ENCODE measurements around the gene SLX9.

Gene SLX9

GRCh38 chr21:44921928-44922327 lies 17.9 kb upstream of the SLX9 start:
- Mint-ChIP-seq H3K27me3 (ENCODE audit: low read depth, poor library complexity) (peaks cover 100% of the 10 kb centered on the region), H3K9me3 (peaks cover 21% of the 10 kb centered on the region), H3K4me1 (peaks cover 39% of the 10 kb centered on the region), H3K27ac (no peak overlapping the region), H3K4me3 (no peak overlapping the region), H3K36me3 (ENCODE audit: low read depth) (no peaks in the 10 kb centered on the region)
- no peak for TF ChIP-seq CTCF (IDR thresholded peaks at IDR 0.05)
- DNase-seq, result no peak

GRCh38 chr21:44923480-44924084 lies 16.2 kb upstream of the SLX9 start:
- DNase-seq, result no peak
- Mint-ChIP-seq H3K36me3 (ENCODE audit: low read depth) (no peaks in the 10 kb centered on the region), H3K9me3 (peaks cover 21% of the 10 kb centered on the region), H3K4me1 (peaks cover 49% of the 10 kb centered on the region), H3K4me3 (no peak overlapping the region), H3K27ac (no peak overlapping the region), H3K27me3 (ENCODE audit: low read depth, poor library complexity) (peaks cover 99% of the 10 kb centered on the region)
- no peak for TF ChIP-seq CTCF (IDR thresholded peaks at IDR 0.05)

DNA sequence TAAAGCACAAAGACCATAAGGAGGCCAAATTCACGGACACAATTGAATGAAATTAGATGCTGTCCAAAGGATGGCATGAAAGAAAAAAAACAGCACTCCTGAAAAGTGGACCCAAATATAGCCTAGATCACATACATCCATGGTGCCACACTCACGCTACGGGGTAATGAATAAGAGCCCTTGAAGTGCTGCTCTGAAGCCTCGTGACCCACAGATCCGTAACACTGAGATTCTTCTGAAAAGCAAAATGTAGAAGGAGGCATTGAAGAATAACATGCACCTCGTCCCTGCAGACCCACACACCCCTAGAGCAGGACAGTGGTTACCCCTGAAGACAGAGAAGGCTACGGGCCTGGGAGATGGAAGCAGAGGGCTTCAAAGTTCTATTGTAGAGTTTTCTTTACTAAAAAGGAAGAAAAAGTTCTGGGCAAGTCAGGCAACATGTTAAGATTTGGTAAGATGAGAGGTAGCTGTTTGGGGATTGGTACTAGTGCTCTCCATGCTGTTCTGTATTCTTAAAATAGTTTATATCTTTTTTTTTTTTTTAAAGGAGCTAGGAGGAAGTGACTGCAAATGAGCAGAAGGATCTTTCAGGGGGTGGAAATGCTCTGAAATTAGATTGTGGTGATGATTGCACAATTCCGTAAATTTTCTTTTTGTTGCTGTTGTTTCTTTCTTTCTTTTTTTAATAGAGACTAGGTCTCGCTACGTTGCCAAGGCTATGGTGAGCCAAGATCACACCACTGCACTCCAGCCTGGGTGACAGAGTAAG lies 15.0 kb upstream of the SLX9 start:
- Mint-ChIP-seq H3K27ac (no peak overlapping the region), H3K9me3 (peaks cover 25% of the 10 kb centered on the region), H3K4me1 (peaks cover 58% of the 10 kb centered on the region), H3K36me3 (ENCODE audit: low read depth) (no peaks in the 10 kb centered on the region), H3K27me3 (ENCODE audit: low read depth, poor library complexity) (peaks cover 99% of the 10 kb centered on the region), H3K4me3 (no peak overlapping the region)
- DNase-seq, result no peak
- no peak for TF ChIP-seq CTCF (IDR thresholded peaks at IDR 0.05)

DNA sequence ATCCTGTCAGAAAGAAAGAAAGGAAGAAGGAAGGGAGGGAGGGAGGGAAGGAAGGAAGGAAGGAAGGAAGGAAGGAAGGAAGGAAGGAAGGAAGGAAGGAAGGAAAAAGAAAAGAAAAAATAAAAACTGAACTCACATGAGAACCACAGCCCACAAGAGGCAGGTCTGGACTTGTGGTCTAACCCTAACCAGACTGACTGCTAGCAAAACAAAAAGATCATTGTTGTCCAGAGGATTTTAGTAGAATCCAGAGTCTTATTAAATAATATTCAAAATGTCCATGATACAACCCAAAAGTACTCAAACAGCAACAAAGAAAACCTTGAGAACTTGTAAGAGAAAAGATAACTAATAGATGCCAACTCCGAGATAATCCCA lies 14.5 kb upstream of the SLX9 start:
- Mint-ChIP-seq H3K27me3 (ENCODE audit: low read depth, poor library complexity) (peaks cover 99% of the 10 kb centered on the region), H3K27ac (no peak overlapping the region), H3K4me3 (no peak overlapping the region), H3K4me1 (peaks cover 53% of the 10 kb centered on the region), H3K36me3 (ENCODE audit: low read depth) (no peaks in the 10 kb centered on the region), H3K9me3 (peaks cover 25% of the 10 kb centered on the region)
- no peak for DNase-seq
- TF ChIP-seq CTCF (IDR thresholded peaks at IDR 0.05), result no peak

- peaks cover 25% of the 10 kb centered on the region for H3K9me3 Mint-ChIP-seq
- no peaks in the 10 kb centered on the region for H3K36me3 Mint-ChIP-seq (ENCODE audit: low read depth)
- H3K4me3 Mint-ChIP-seq, result peak overlapping the region; percentile 62
- no peak for TF ChIP-seq CTCF (IDR thresholded peaks at IDR 0.05)
- H3K27me3 Mint-ChIP-seq (ENCODE audit: low read depth, poor library complexity), result peaks cover 99% of the 10 kb centered on the region
- DNase-seq, result no peak
- H3K4me1 Mint-ChIP-seq, result peaks cover 51% of the 10 kb centered on the region
- no peak overlapping the region for H3K27ac Mint-ChIP-seq
These were observed 13.3 kb upstream of the SLX9 start for GRCh38 chr21:44926331-44927101.

All from nephron progenitor cell (in vitro differentiated cells).